ENCODE data around the gene GALNTL6.

Gene GALNTL6

DNA sequence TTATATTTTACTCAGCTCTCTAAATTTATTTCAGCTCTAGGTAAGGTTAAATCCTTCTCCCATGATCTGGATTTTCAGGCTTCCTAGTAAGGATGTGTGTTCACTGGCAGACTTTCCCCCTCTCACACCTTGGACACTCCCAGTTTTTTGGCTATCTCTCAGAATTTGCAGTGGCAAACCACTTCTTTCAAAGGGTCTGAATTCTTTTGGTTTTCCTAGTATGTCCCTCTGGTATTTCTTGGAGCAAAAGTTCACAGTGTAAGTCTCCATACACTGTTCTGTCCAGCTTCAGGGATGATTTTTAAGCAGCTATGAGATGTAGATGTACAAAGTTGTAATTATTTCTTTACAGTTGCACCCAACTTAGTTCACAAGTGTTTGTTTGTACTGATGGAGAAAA, 701.6 kb downstream of the GALNTL6 start:
- Histone ChIP-seq H3K9ac (ENCODE audit: low read length in 2 of 2) (no peak overlapping the region), H3K27me3 (ENCODE audit: control insufficient read depth in 1 of 2, insufficient read depth in 2 of 2, low read length in 2 of 2) (no peaks in the 10 kb centered on the region), H3K27ac (ENCODE audit: low read length) (no peak overlapping the region), H3K4me3 (ENCODE audit: low read length in 2 of 2) (no peak overlapping the region), H3K4me1 (ENCODE audit: control insufficient read depth, insufficient read depth, low read length) (no peaks in the 10 kb centered on the region), H3K9me3 (ENCODE audit: control insufficient read depth in 2 of 2, low read length in 2 of 2) (no peaks in the 10 kb centered on the region), H3K36me3 (ENCODE audit: control insufficient read depth in 2 of 2, insufficient read depth in 2 of 2, low read length in 2 of 2) (no peaks in the 10 kb centered on the region)

DNA sequence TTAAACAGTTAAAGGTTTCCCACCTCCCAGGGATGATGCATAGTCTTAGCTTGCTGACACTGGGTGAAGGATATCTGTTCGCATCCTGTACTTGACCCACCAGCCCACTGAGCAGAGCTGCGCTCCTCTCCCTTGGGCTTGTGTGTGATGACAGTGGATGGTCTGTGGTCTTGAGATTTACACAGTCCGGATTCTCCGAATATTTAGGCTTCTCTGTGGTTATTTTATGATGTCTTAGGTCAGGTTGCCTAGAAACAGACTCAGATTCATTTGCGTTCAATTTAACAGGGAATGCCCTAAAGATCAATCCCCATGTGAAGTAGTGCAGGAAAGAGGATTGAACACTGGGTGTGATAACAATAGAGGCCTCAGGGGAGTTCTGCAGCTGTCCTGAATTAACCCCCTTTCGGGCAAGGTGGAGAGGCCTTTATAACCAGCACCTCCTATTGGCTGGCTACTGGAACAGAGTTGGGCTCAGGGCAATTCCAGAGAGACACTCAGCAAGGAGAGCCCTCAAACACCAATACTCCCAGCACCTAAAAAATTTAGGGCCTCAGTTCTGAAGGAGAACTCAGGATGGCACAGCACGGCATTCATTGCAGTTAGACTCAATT, 702.2 kb downstream of the GALNTL6 start:
- H3K4me3 ChIP-seq (ENCODE audit: low read length in 2 of 2), result no peak overlapping the region
- no peaks in the 10 kb centered on the region for H3K27me3 ChIP-seq (ENCODE audit: control insufficient read depth in 1 of 2, insufficient read depth in 2 of 2, low read length in 2 of 2)
- H3K4me1 ChIP-seq (ENCODE audit: control insufficient read depth, insufficient read depth, low read length), result no peaks in the 10 kb centered on the region
- H3K27ac ChIP-seq (ENCODE audit: low read length), result no peak overlapping the region
- no peaks in the 10 kb centered on the region for H3K36me3 ChIP-seq (ENCODE audit: control insufficient read depth in 2 of 2, insufficient read depth in 2 of 2, low read length in 2 of 2)
- H3K9ac ChIP-seq (ENCODE audit: low read length in 2 of 2), result no peak overlapping the region
- H3K9me3 ChIP-seq (ENCODE audit: control insufficient read depth in 2 of 2, low read length in 2 of 2), result no peaks in the 10 kb centered on the region

DNA sequence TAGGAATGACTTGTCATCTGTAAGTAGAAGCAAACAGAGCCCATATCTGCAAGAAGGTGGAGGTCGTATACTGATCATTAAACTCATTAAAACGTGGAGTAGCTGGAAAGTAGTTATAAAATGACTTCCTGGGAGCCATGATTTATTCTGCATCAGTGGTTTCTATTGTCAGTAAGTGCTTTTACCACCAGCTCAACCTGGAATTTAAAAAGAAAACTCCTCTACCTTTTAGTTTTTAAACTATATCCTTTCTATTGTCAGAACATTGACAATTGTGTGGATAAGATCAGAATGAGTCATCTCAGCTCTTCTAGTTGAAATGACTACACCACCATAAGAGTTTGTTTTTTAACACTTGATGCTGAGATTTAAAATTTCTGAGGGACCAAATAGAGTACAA, 704.2 kb downstream of the GALNTL6 start:
- H3K36me3 ChIP-seq (ENCODE audit: control insufficient read depth in 2 of 2, insufficient read depth in 2 of 2, low read length in 2 of 2), result no peaks in the 10 kb centered on the region
- H3K27me3 ChIP-seq (ENCODE audit: control insufficient read depth in 1 of 2, insufficient read depth in 2 of 2, low read length in 2 of 2), result no peaks in the 10 kb centered on the region
- H3K9ac ChIP-seq (ENCODE audit: low read length in 2 of 2), result no peak overlapping the region
- no peak overlapping the region for H3K27ac ChIP-seq (ENCODE audit: low read length)
- no peaks in the 10 kb centered on the region for H3K4me1 ChIP-seq (ENCODE audit: control insufficient read depth, insufficient read depth, low read length)
- no peaks in the 10 kb centered on the region for H3K9me3 ChIP-seq (ENCODE audit: control insufficient read depth in 2 of 2, low read length in 2 of 2)
- no peak overlapping the region for H3K4me3 ChIP-seq (ENCODE audit: low read length in 2 of 2)

DNA sequence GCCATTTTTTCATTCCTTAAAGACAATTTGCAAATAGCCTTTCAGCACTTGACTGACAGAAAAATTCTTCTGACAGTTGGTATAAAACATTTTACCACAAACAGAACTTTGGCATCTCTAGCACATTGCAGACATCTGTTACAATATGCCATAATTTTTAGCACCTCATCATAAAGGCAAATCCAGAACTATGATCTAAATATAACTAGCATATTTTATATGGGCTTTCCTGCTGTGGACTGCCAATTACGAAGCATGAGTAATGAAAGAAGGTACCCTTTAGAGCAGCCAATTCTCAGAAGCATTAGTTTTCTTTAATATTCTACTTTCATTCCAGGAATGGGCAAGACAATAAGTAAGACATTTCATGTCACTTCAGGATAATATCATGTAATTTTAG, 708.0 kb downstream of the GALNTL6 start:
- H3K4me1 ChIP-seq (ENCODE audit: control insufficient read depth, insufficient read depth, low read length), result no peaks in the 10 kb centered on the region
- H3K9me3 ChIP-seq (ENCODE audit: control insufficient read depth in 2 of 2, low read length in 2 of 2), result no peaks in the 10 kb centered on the region
- H3K36me3 ChIP-seq (ENCODE audit: control insufficient read depth in 2 of 2, insufficient read depth in 2 of 2, low read length in 2 of 2), result no peaks in the 10 kb centered on the region

DNA sequence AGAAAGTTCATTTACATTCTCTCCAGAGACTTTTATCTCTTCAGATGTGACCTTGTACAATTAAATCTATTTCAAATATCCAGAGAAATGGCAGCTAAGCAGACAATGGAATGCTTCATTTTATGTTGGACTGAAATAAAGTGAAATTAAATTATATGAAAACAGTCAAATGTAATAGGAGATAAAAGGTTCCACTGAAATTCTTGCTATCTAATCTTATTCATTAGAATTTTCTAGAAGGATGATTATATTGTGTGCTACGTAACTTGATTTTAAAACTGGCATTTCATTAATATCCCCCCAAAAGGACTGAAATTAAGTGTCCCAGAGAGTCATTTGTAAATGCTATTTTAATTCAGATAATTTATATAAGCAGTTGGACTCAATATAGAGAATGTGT, 708.5 kb downstream of the GALNTL6 start:
- Histone ChIP-seq H3K9me3 (ENCODE audit: control insufficient read depth in 2 of 2, low read length in 2 of 2) (no peaks in the 10 kb centered on the region), H3K27me3 (ENCODE audit: control insufficient read depth in 1 of 2, insufficient read depth in 2 of 2, low read length in 2 of 2) (no peaks in the 10 kb centered on the region), H3K36me3 (ENCODE audit: control insufficient read depth in 2 of 2, insufficient read depth in 2 of 2, low read length in 2 of 2) (no peaks in the 10 kb centered on the region), H3K4me1 (ENCODE audit: control insufficient read depth, insufficient read depth, low read length) (no peaks in the 10 kb centered on the region), H3K9ac (ENCODE audit: low read length in 2 of 2) (no peak overlapping the region), H3K27ac (ENCODE audit: low read length) (no peak overlapping the region), H3K4me3 (ENCODE audit: low read length in 2 of 2) (no peak overlapping the region)

More for the DNA sequence above, 708.0 kb downstream of the GALNTL6 start:
- Histone ChIP-seq H3K27ac (ENCODE audit: low read length) (no peak overlapping the region), H3K27me3 (ENCODE audit: control insufficient read depth in 1 of 2, insufficient read depth in 2 of 2, low read length in 2 of 2) (no peaks in the 10 kb centered on the region), H3K4me3 (ENCODE audit: low read length in 2 of 2) (no peak overlapping the region), H3K9ac (ENCODE audit: low read length in 2 of 2) (no peak overlapping the region)

DNA sequence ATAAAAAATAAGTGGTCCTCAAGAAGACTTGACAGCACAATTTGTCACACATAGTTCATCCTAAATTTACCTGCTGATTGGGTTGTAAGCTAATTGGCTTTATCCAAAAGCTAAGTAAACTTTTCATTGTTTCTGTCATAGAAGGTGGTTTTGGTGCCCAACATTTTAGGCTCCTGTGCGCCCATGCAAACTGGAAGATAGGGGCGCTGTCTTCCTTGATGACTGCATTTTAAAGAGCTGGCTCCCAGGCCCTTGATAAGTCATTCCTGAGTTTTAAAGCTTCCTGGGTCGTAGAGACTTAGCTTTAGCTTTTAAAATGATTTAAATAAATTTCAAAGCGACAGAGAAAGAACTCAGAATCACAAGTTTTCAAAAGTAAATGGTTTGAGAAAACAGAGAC, 730.0 kb downstream of the GALNTL6 start:
- Histone ChIP-seq H3K27ac (ENCODE audit: low read length) (no peak overlapping the region), H3K27me3 (ENCODE audit: control insufficient read depth in 1 of 2, insufficient read depth in 2 of 2, low read length in 2 of 2) (no peaks in the 10 kb centered on the region), H3K9ac (ENCODE audit: low read length in 2 of 2) (no peak overlapping the region), H3K4me1 (ENCODE audit: control insufficient read depth, insufficient read depth, low read length) (no peaks in the 10 kb centered on the region), H3K9me3 (ENCODE audit: control insufficient read depth in 2 of 2, low read length in 2 of 2) (no peaks in the 10 kb centered on the region), H3K36me3 (ENCODE audit: control insufficient read depth in 2 of 2, insufficient read depth in 2 of 2, low read length in 2 of 2) (no peaks in the 10 kb centered on the region), H3K4me3 (ENCODE audit: low read length in 2 of 2) (no peak overlapping the region)

DNA sequence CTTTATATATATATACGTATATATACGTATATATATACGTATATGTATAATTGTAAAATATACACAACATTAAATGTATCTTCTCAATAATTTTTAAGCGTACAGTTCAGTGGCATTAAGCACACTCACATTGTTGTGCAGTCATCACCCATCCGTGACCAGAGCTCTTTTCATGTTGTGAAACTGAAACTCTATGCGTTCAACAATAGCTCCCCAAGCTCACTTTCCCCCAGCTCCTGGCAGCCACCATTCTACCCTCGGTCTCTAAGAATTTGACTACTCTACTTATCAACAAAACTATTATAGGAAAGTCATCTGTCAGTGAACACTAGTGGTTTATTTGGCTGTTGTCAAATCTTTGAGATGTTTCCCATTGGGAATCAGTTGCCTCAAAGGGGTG, 733.6 kb downstream of the GALNTL6 start:
- no peaks in the 10 kb centered on the region for H3K27me3 ChIP-seq (ENCODE audit: control insufficient read depth in 1 of 2, insufficient read depth in 2 of 2, low read length in 2 of 2)
- no peaks in the 10 kb centered on the region for H3K4me1 ChIP-seq (ENCODE audit: control insufficient read depth, insufficient read depth, low read length)
- H3K9ac ChIP-seq (ENCODE audit: low read length in 2 of 2), result no peak overlapping the region
- H3K27ac ChIP-seq (ENCODE audit: low read length), result no peak overlapping the region
- no peaks in the 10 kb centered on the region for H3K36me3 ChIP-seq (ENCODE audit: control insufficient read depth in 2 of 2, insufficient read depth in 2 of 2, low read length in 2 of 2)
- no peak overlapping the region for H3K4me3 ChIP-seq (ENCODE audit: low read length in 2 of 2)
- H3K9me3 ChIP-seq (ENCODE audit: control insufficient read depth in 2 of 2, low read length in 2 of 2), result no peaks in the 10 kb centered on the region

DNA sequence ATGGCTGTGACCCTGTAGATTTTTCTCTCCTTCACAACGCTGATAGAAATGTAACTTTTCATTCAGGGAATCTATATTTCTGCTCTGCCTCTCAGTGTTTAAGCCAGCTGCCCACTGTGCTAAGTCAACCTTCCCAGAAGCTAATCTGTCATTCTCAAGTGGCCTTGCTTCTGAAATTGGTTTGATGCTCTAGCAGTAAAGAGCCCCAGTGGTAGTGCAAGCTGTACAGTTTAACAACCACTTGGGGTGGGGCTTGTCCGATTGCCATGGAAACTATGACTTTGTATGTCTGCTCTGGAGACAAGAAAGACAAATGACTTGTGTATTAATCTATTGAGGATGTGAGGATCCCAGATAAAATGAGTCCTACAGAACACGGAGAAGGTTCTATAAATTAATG, 734.5 kb downstream of the GALNTL6 start:
- no peak overlapping the region for H3K4me3 ChIP-seq (ENCODE audit: low read length in 2 of 2)
- no peak overlapping the region for H3K9ac ChIP-seq (ENCODE audit: low read length in 2 of 2)
- H3K36me3 ChIP-seq (ENCODE audit: control insufficient read depth in 2 of 2, insufficient read depth in 2 of 2, low read length in 2 of 2), result no peaks in the 10 kb centered on the region
- no peaks in the 10 kb centered on the region for H3K4me1 ChIP-seq (ENCODE audit: control insufficient read depth, insufficient read depth, low read length)
- H3K27ac ChIP-seq (ENCODE audit: low read length), result no peak overlapping the region
- H3K27me3 ChIP-seq (ENCODE audit: control insufficient read depth in 1 of 2, insufficient read depth in 2 of 2, low read length in 2 of 2), result no peaks in the 10 kb centered on the region
- no peaks in the 10 kb centered on the region for H3K9me3 ChIP-seq (ENCODE audit: control insufficient read depth in 2 of 2, low read length in 2 of 2)

DNA sequence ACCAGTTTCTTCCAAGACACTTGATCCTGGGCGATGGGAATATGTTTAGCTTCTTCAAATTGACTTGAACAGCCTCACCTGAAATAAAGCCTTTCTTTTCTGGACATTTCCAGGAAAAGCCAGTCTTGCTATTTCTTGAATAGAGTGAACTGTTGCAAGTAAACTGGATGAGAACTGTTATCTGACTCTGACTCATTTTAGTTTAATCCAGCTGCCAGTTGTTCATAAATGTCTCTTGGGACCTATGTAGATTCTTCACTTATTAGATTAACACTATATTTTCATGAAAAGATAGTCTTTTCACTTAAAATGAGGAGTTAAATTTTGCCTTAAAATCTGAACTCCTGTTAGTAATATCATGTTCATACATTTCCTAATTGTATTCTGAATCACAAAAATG, 740.0 kb downstream of the GALNTL6 start:
- Histone ChIP-seq H3K36me3 (ENCODE audit: control insufficient read depth in 2 of 2, insufficient read depth in 2 of 2, low read length in 2 of 2) (no peaks in the 10 kb centered on the region), H3K4me1 (ENCODE audit: control insufficient read depth, insufficient read depth, low read length) (no peaks in the 10 kb centered on the region), H3K27ac (ENCODE audit: low read length) (no peak overlapping the region), H3K9ac (ENCODE audit: low read length in 2 of 2) (no peak overlapping the region), H3K9me3 (ENCODE audit: control insufficient read depth in 2 of 2, low read length in 2 of 2) (no peaks in the 10 kb centered on the region), H3K27me3 (ENCODE audit: control insufficient read depth in 1 of 2, insufficient read depth in 2 of 2, low read length in 2 of 2) (no peaks in the 10 kb centered on the region), H3K4me3 (ENCODE audit: low read length in 2 of 2) (no peak overlapping the region)

DNA sequence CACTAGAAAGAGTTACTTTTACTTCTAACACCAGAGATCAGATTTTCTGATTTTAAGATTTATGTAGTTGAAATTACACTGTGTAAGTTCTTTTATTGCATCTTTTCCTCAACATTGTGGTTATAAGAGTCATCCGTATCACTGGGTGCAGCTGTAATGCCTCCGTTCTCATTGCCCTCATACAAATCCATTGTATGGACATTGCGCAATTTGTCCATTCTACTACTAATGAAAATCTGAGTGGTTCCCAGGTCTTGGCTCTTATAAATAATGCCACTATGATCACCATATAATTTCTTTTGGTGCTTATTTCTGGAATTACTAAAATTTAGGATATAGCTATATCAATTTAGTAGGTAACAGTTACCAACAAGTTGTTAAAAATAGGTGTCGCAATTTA, 741.4 kb downstream of the GALNTL6 start:
- Histone ChIP-seq H3K9me3 (ENCODE audit: control insufficient read depth in 2 of 2, low read length in 2 of 2) (no peaks in the 10 kb centered on the region), H3K4me3 (ENCODE audit: low read length in 2 of 2) (no peak overlapping the region), H3K27me3 (ENCODE audit: control insufficient read depth in 1 of 2, insufficient read depth in 2 of 2, low read length in 2 of 2) (no peaks in the 10 kb centered on the region), H3K4me1 (ENCODE audit: control insufficient read depth, insufficient read depth, low read length) (no peaks in the 10 kb centered on the region), H3K27ac (ENCODE audit: low read length) (no peak overlapping the region), H3K36me3 (ENCODE audit: control insufficient read depth in 2 of 2, insufficient read depth in 2 of 2, low read length in 2 of 2) (no peaks in the 10 kb centered on the region), H3K9ac (ENCODE audit: low read length in 2 of 2) (no peak overlapping the region)

DNA sequence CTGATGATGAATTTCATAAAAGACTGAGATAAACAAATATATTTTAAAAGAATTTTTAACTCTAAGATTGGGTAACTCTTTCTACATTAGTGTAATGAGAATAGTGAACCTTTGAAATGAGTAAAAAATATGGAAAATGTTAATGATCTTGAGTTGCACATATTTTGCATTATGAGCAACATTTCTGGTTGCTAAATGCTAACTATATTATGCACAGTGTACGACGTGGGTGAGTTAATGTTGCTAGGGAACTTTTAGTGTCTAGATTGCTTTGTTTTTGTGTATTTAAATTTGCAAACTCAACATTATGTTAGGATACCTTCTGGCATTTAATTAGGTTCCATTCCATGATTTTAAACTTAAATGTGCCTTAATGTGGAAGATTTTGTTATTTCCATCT, 742.5 kb downstream of the GALNTL6 start:
- Histone ChIP-seq H3K4me3 (ENCODE audit: low read length in 2 of 2) (no peak overlapping the region), H3K9me3 (ENCODE audit: control insufficient read depth in 2 of 2, low read length in 2 of 2) (no peaks in the 10 kb centered on the region), H3K9ac (ENCODE audit: low read length in 2 of 2) (no peak overlapping the region), H3K27ac (ENCODE audit: low read length) (no peak overlapping the region), H3K27me3 (ENCODE audit: control insufficient read depth in 1 of 2, insufficient read depth in 2 of 2, low read length in 2 of 2) (no peaks in the 10 kb centered on the region), H3K36me3 (ENCODE audit: control insufficient read depth in 2 of 2, insufficient read depth in 2 of 2, low read length in 2 of 2) (no peaks in the 10 kb centered on the region), H3K4me1 (ENCODE audit: control insufficient read depth, insufficient read depth, low read length) (no peaks in the 10 kb centered on the region)
